ENCODE results near the gene RTTN.

The RTTN gene

DNA sequence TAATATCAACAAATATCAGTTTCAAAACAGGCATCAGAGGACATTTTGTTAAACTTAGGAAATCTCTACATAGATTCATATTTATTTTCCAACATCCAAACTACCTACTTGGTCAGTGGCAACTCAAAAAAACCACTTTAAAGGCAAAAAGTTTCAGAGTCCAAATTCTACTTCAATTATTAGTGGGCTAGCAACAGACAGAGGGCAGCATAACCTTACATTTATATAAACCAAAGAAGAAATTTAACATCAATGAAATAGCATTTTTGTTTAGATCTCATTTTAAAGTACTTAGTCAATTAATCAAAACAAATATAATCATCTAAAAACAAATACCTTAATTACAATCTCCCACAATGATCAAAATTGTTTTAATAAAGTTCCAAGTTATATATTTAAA lies 33.3 kb downstream of the RTTN start:
- Histone ChIP-seq H3K9me3 (ENCODE audit: control insufficient read depth, low read length) (no peaks in the 10 kb centered on the region), H3K4me1 (ENCODE audit: control insufficient read depth, insufficient read depth, low read length) (no peaks in the 10 kb centered on the region), H3K27me3 (replicated peaks; ENCODE audit: control insufficient read depth, insufficient read depth, low read length) (no peaks in the 10 kb centered on the region), H3K9ac (ENCODE audit: low read length) (no peak overlapping the region), H3K4me3 (ENCODE audit: low read length) (no peak overlapping the region), H3K36me3 (ENCODE audit: control insufficient read depth, insufficient read depth, low read length, severe bottlenecking) (no peaks in the 10 kb centered on the region)
- peak; percentile 57 for DNase-seq (ENCODE audit: low read depth)

DNA sequence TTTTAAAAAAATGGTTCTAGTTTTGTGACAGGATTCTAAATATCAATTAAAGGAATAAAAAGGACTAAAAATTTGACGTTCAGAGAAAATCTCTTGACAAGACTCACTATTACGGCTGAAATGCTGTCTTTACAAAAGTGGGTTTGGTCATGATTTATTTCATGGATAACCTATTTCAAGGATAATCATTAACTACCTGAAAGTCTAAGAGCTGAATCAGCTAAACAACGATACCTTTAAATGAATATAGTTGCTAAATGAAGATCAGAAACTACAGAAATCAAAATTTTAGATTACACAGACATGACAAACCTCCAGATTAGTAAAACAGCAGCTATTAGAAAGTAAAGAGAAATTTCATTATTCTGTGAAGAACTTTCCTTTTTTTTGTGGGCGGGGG lies 35.7 kb downstream of the RTTN start:
- Histone ChIP-seq H3K4me3 (ENCODE audit: low read length) (no peak overlapping the region), H3K36me3 (ENCODE audit: control insufficient read depth, insufficient read depth, low read length, severe bottlenecking) (no peaks in the 10 kb centered on the region), H3K27me3 (replicated peaks; ENCODE audit: control insufficient read depth, insufficient read depth, low read length) (no peaks in the 10 kb centered on the region), H3K9ac (ENCODE audit: low read length) (no peak overlapping the region), H3K9me3 (ENCODE audit: control insufficient read depth, low read length) (no peaks in the 10 kb centered on the region), H3K4me1 (ENCODE audit: control insufficient read depth, insufficient read depth, low read length) (peaks cover 13% of the 10 kb centered on the region)
- no peak for DNase-seq (ENCODE audit: low read depth)

DNA sequence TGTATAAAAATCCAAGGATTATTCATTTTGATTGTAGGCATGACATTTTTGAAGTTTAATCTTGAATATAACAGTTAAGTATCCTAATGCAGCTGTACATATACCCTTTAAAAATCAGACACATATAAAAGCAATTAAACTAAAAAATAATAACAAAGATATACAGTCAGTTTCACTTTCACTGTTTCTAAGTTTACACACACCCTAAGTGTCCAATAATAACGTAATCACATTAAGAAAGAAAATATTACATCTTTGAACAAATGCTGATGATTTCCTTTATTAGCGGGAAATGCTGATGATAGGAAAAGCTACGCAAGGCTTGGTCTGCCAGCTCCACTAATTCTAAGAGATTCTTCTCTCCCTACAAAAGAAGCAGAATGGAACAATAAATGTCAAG lies 38.8 kb downstream of the RTTN start:
- Histone ChIP-seq H3K9ac (ENCODE audit: low read length) (peak overlapping the region; percentile 54), H3K27me3 (replicated peaks; ENCODE audit: control insufficient read depth, insufficient read depth, low read length) (no peaks in the 10 kb centered on the region), H3K36me3 (ENCODE audit: control insufficient read depth, insufficient read depth, low read length, severe bottlenecking) (no peaks in the 10 kb centered on the region), H3K4me3 (ENCODE audit: low read length) (peak overlapping the region; percentile 72), H3K9me3 (ENCODE audit: control insufficient read depth, low read length) (no peaks in the 10 kb centered on the region), H3K4me1 (ENCODE audit: control insufficient read depth, insufficient read depth, low read length) (peaks cover 13% of the 10 kb centered on the region)
- DNase-seq (ENCODE audit: low read depth) = no peak

DNA sequence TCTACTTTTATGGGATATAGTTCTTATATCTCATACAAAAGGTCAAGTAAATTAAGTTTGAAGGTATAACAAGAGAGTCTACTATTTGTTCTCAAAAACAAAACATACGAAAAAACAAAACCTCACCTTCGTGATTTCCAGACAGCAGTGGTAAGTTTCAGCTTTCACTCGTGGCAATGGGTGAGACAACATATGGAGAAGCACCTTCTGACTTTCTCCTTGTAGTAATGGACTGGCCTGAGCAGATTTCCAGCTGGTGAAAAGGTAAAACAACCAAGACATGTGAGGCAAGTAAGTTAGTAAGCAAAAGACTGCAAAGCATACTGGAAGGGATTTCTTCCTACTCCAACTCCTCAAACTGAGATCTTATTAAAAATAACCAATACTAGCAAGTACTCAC lies 39.6 kb downstream of the RTTN start:
- no peaks in the 10 kb centered on the region for H3K27me3 ChIP-seq (replicated peaks; ENCODE audit: control insufficient read depth, insufficient read depth, low read length)
- DNase-seq (ENCODE audit: low read depth) = no peak
- no peaks in the 10 kb centered on the region for H3K9me3 ChIP-seq (ENCODE audit: control insufficient read depth, low read length)
- peak overlapping the region; percentile 54 for H3K9ac ChIP-seq (ENCODE audit: low read length)
- peaks cover 13% of the 10 kb centered on the region for H3K4me1 ChIP-seq (ENCODE audit: control insufficient read depth, insufficient read depth, low read length)
- H3K4me3 ChIP-seq (ENCODE audit: low read length) = peak overlapping the region; percentile 72
- no peaks in the 10 kb centered on the region for H3K36me3 ChIP-seq (ENCODE audit: control insufficient read depth, insufficient read depth, low read length, severe bottlenecking)

DNA sequence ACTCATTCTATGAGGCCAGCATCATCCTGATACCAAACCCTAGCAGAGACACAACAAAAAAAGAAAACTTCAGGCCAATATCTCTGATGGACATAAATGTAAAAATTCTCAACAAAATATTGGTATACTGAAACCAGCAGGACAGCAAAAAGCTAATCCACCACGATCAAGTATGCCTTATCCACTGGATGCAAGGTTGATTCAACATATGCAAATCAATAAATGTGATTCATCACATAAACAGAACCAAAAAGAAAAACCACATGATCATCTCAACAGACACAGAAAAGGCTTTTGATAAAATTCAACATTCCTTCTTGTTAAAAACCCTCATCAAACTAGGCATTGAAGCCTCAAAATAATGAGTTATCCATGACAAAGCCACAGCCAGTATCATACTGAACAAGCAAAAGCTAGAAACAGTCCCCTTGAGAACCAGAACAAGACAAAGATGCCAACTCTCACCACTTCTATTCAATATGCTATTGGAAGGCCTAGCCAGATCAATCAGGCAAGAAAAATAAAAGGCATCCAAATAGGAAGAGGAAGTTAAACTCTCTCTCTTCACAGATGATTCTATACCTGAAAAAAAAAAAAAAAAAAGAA lies 45.3 kb downstream of the RTTN start:
- Histone ChIP-seq H3K36me3 (ENCODE audit: control insufficient read depth, insufficient read depth, low read length, severe bottlenecking) (no peaks in the 10 kb centered on the region), H3K4me3 (ENCODE audit: low read length) (no peak overlapping the region), H3K27me3 (replicated peaks; ENCODE audit: control insufficient read depth, insufficient read depth, low read length) (no peaks in the 10 kb centered on the region), H3K9me3 (ENCODE audit: control insufficient read depth, low read length) (no peaks in the 10 kb centered on the region), H3K4me1 (ENCODE audit: control insufficient read depth, insufficient read depth, low read length) (no peaks in the 10 kb centered on the region), H3K9ac (ENCODE audit: low read length) (no peak overlapping the region)
- no peak for DNase-seq (ENCODE audit: low read depth)

DNA sequence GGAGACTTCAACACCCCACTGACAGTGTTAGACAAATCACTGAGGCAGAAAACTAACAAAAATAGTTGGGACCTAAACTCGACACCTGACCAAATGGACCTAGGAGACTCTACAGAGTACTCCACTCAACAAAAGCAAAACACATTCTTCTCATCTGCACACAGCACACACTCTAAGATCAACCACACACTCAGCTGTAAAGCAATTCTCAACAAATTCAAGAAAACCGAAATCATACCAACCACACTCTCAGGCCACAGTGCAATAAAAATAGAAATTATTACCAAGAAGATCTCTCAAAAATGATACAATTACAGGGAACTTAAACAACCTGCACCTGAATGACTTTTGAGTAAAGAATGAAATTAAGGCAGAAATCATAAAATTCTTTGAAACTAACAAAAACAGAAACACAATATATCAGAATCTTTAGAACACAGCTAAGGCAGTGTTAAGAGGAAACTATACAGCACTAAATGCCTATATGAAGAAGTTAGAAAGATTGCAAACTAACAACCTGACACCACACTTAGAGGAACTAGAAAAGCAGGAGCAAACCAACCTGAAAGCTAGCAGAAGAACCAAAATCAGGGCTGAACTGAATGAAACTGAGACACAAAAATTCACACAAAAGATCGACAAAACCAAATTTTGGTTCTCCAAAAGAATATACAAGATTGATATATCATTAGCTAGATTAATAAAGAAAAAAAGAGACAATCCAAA lies 46.3 kb downstream of the RTTN start:
- no peak for DNase-seq (ENCODE audit: low read depth)
- Histone ChIP-seq H3K9me3 (ENCODE audit: control insufficient read depth, low read length) (no peaks in the 10 kb centered on the region), H3K4me3 (ENCODE audit: low read length) (no peak overlapping the region), H3K27me3 (replicated peaks; ENCODE audit: control insufficient read depth, insufficient read depth, low read length) (no peaks in the 10 kb centered on the region), H3K36me3 (ENCODE audit: control insufficient read depth, insufficient read depth, low read length, severe bottlenecking) (no peaks in the 10 kb centered on the region), H3K9ac (ENCODE audit: low read length) (no peak overlapping the region), H3K4me1 (ENCODE audit: control insufficient read depth, insufficient read depth, low read length) (no peaks in the 10 kb centered on the region)

DNA sequence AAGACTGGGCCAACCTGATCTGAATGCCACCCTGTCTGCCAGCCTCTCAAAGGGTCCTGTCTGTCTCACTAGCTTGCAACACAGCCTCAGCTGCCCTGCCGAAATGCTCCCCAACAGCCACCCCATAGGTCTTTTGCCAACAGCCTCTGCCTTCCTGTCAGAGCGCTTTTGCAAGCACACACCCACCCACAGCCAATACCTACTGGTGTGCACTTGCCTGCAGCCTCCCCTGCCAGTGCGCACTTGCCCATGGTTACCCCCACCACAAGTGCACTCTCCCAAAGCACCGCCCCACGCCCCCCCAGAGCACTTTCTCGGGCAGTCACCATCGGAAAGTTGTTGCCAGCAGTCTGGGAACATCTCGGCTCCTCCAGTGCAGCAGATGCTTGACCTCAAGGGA lies 48.6 kb downstream of the RTTN start:
- Histone ChIP-seq H3K9ac (ENCODE audit: low read length) (no peak overlapping the region), H3K4me3 (ENCODE audit: low read length) (no peak overlapping the region), H3K27me3 (replicated peaks; ENCODE audit: control insufficient read depth, insufficient read depth, low read length) (no peaks in the 10 kb centered on the region), H3K9me3 (ENCODE audit: control insufficient read depth, low read length) (no peaks in the 10 kb centered on the region), H3K4me1 (ENCODE audit: control insufficient read depth, insufficient read depth, low read length) (no peaks in the 10 kb centered on the region), H3K36me3 (ENCODE audit: control insufficient read depth, insufficient read depth, low read length, severe bottlenecking) (no peaks in the 10 kb centered on the region)
- DNase-seq (ENCODE audit: low read depth) = no peak

DNA sequence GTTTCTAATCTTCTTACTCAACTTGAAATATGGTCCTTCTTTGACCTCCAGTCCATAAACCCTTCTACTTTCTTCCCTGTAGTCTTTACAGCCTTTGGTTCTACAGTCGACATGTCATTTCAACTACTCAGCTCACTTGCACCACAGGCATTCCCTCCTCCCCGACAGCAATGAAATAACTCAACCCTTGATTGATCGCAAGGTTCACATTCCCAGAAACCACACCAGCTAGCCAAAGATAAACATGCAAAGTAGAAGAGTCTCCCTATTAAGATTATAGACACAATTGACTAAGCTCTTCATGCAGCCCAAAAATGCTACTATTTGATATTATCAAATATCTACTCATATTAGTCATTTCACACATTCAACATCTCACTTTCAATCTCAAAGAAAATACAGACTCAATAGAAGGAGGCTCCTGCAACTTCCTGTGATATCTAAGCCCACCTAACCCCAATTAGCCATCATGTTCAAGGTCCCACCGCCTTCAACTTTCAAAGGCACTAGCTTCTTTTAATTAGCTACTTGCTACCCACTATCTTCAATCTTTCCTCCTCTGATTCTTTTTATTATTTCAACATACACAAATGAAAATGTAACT lies 50.8 kb downstream of the RTTN start:
- Histone ChIP-seq H3K9me3 (ENCODE audit: control insufficient read depth, low read length) (no peaks in the 10 kb centered on the region), H3K9ac (ENCODE audit: low read length) (no peak overlapping the region), H3K4me1 (ENCODE audit: control insufficient read depth, insufficient read depth, low read length) (no peaks in the 10 kb centered on the region), H3K27me3 (replicated peaks; ENCODE audit: control insufficient read depth, insufficient read depth, low read length) (no peaks in the 10 kb centered on the region), H3K4me3 (ENCODE audit: low read length) (no peak overlapping the region), H3K36me3 (ENCODE audit: control insufficient read depth, insufficient read depth, low read length, severe bottlenecking) (no peaks in the 10 kb centered on the region)
- peak; percentile 62 for DNase-seq (ENCODE audit: low read depth)

DNA sequence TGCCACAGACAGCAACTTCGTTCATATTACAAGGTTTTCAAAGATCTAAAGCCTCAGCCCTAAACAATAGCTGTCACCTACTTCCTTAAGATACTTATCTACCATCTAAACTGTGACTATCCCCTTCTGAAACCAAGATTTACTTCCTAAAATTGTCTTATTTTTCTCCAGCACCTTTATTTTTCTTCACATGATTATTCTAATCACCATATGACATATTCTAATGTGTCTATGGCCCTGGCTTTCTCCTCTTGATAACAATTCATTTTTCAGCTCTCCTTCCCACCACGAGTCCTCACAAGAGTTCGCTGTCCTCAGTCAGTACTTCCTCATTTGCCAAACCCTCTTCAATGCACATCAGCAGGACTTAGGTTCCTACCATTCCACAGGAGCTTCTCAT lies 53.9 kb downstream of the RTTN start:
- DNase-seq (ENCODE audit: low read depth) = no peak
- H3K4me1 ChIP-seq (ENCODE audit: control insufficient read depth, insufficient read depth, low read length) = no peaks in the 10 kb centered on the region

DNA sequence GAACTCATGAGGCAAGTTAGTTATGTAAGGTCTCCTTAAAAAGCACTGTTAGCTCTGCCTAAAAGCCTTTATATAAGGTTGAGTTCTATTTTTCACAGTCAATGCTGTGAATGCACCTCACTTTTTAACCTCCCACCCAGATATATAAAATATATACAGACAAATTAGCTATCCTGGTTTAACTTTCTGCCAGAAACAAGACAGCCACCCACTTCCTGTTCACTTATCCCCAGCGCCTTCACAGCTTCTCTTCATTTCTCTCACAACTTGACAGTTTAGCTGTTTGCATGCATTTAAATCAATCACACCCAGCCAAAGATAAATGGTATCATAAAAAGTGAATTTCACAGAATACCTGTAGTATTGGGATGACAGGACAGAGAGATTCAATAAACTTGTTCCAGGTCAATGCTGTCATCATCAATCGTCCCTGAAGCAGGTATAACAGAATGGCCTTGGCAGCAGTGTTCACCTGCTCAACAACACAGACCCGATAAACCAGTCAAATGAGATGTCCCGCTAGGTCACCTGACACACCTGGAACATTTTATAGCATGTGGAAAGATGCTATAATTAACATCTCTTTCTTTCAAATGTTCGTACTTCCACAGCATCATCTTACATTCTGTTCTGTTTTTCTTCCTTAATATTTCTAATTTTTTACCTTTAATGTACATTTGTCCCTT lies 55.7 kb downstream of the RTTN start:
- no peaks in the 10 kb centered on the region for H3K27me3 ChIP-seq (replicated peaks; ENCODE audit: control insufficient read depth, insufficient read depth, low read length)
- no peaks in the 10 kb centered on the region for H3K4me1 ChIP-seq (ENCODE audit: control insufficient read depth, insufficient read depth, low read length)
- no peaks in the 10 kb centered on the region for H3K9me3 ChIP-seq (ENCODE audit: control insufficient read depth, low read length)
- no peak overlapping the region for H3K4me3 ChIP-seq (ENCODE audit: low read length)
- peaks cover 11% of the 10 kb centered on the region for H3K36me3 ChIP-seq (ENCODE audit: control insufficient read depth, insufficient read depth, low read length, severe bottlenecking)
- no peak overlapping the region for H3K9ac ChIP-seq (ENCODE audit: low read length)
- DNase-seq (ENCODE audit: low read depth) = no peak

More for the DNA sequence above, 53.9 kb downstream of the RTTN start:
- H3K9ac ChIP-seq (ENCODE audit: low read length) = no peak overlapping the region
- no peak overlapping the region for H3K4me3 ChIP-seq (ENCODE audit: low read length)
- H3K27me3 ChIP-seq (replicated peaks; ENCODE audit: control insufficient read depth, insufficient read depth, low read length) = no peaks in the 10 kb centered on the region
- no peaks in the 10 kb centered on the region for H3K9me3 ChIP-seq (ENCODE audit: control insufficient read depth, low read length)
- H3K36me3 ChIP-seq (ENCODE audit: control insufficient read depth, insufficient read depth, low read length, severe bottlenecking) = peaks cover 11% of the 10 kb centered on the region

DNA sequence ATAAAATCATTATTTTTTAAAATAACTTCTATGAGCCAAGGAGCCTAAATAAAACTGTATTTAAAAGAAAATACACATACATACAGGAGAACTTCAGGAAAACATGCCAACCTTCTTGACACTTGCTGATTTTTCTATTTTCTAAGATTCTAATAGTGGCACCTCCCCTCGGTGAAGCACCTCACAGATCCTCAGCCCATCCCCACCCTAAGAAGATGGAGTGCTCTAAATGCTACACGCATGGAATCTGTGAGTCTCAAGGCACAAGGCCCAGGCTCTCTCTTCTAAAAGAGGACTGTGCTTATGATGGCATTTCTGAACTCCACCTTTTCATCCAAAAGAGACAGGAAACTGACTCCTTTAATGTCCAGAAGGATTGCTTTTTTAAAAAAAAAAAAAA lies 56.3 kb downstream of the RTTN start:
- H3K9ac ChIP-seq (ENCODE audit: low read length) = no peak overlapping the region
- H3K4me3 ChIP-seq (ENCODE audit: low read length) = no peak overlapping the region
- H3K4me1 ChIP-seq (ENCODE audit: control insufficient read depth, insufficient read depth, low read length) = no peaks in the 10 kb centered on the region
- H3K36me3 ChIP-seq (ENCODE audit: control insufficient read depth, insufficient read depth, low read length, severe bottlenecking) = peaks cover 11% of the 10 kb centered on the region
- DNase-seq (ENCODE audit: low read depth) = no peak
- no peaks in the 10 kb centered on the region for H3K27me3 ChIP-seq (replicated peaks; ENCODE audit: control insufficient read depth, insufficient read depth, low read length)
- H3K9me3 ChIP-seq (ENCODE audit: control insufficient read depth, low read length) = no peaks in the 10 kb centered on the region
